SH-SY5Y (cell line): Measurements from ENCODE around the gene NR2C2AP.

Experiments used
- GATA2 ChIP-seq: IDR thresholded peaks from 2 replicates; pipeline ENCODE4 v1.6.1; 2011; ENCODE audit warnings: mild to moderate bottlenecking, low read depth, low read length
- GATA3 ChIP-seq: IDR thresholded peaks from 2 replicates; pipeline ENCODE4 v1.6.1; 2011; ENCODE audit warnings: low read depth, mild to moderate bottlenecking, low read length, moderate library complexity

- TF ChIP-seq GATA2 (no peak), GATA3 (no peak)
Measured at GRCh38 chr19:19217099-19217498, 13.9 kb upstream of the NR2C2AP start.
